SHP77 (cell line): ENCODE data around the gene FIZ1.

Source experiments
- DNase-seq, 2 experiments: peaks; one replicate each; lab custom pipeline; 2025; lab: John Stamatoyannopoulos, UW

FIZ1 gene

GRCh38 chr19:55613930-55614710 is 14.8 kb upstream of the FIZ1 start:
- DNase-seq: no peak

- DNase-seq: no peak
Measured at GRCh38 chr19:55613396-55613795, 14.1 kb upstream of the FIZ1 start.

DNA sequence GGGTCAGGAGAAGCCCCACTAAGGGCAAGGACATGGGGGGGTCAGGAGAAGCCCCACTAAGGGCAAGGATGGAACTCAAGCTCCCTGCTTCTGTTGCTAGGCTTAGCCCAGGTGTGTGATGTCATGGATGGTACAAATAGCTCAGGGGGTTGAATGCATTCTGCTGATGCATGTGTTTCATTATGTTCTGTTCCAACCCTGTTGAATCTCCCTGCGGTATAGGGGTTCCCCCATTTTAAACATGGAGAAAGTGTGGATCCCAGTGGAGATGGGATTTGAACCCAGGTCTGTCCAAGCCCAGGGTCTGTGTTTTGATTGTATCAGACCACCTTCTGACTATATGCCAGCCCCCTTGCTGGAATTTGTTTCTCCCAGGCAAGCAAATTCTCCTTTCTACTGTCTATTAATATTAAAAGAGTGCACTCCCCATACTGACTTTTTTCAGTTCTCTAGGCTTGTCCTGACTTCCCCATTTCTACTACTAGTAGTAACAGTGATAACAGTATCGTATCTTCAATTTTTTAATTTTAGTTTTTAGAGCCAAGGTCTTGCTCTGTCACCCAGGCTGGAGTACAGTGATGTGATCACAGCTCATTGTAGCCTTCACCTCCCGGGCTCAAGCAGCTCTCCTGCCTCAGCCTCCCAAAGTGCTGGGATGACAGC is 12.8 kb upstream of the FIZ1 start:
- DNase-seq: no peak

DNA sequence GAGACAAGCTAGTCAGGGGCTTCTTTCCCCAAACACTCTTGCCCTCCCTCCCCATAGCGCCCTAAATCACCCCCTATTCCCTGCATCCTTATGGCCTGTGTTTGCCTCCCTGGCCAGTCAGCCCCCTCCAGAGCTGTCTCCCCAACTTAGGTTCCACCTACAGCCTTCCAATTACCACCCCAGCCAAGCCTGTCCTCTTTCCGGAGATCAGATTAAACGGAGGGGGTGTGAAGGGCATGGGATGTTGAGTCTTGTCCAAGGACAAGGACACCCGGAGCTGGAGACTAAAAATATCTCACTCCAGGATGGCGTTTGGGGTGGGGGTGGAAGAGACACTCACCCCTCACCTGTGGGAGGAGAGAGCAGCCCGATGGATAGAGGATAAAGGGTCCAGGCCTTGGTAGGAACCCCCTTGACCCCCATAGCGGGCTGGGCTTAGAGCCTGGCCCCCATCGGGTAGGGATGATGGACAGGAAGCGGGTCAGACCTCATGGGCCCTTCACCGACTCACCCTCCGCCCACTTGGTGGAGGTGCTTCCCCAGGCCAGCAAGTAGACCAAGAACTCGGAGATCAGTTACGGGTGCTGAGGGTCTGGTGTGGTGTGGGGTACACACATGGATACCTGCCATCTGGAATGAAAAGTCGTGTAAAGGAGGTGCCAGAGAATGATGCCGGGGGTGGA is 12.1 kb upstream of the FIZ1 start:
- DNase-seq: no peak

GRCh38 chr19:55609326-55609725 is 10.0 kb upstream of the FIZ1 start:
- DNase-seq: no peak

DNA sequence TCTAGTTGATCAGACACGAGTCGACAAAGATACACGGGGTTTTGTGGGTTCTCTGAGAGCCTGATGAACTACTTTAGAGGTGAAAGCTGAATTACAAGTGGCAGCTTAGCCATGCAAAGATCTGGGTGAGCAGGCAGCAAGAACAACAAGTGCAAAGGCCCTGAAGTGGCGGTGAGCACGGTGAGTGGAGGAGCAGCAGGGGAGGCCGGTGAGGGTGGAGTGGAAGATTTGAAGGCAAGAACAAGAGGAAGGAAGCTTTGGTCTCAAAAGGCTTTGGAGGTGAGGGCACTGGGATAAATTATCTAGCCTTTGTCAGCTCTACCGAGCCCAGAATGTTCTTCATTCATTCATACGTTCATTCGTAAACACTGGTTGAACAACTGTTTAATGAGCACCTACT is 7.5 kb upstream of the FIZ1 start:
- no peak for DNase-seq

- no peak for DNase-seq
Measured at GRCh38 chr19:55606471-55606787, 7.1 kb upstream of the FIZ1 start.

DNA sequence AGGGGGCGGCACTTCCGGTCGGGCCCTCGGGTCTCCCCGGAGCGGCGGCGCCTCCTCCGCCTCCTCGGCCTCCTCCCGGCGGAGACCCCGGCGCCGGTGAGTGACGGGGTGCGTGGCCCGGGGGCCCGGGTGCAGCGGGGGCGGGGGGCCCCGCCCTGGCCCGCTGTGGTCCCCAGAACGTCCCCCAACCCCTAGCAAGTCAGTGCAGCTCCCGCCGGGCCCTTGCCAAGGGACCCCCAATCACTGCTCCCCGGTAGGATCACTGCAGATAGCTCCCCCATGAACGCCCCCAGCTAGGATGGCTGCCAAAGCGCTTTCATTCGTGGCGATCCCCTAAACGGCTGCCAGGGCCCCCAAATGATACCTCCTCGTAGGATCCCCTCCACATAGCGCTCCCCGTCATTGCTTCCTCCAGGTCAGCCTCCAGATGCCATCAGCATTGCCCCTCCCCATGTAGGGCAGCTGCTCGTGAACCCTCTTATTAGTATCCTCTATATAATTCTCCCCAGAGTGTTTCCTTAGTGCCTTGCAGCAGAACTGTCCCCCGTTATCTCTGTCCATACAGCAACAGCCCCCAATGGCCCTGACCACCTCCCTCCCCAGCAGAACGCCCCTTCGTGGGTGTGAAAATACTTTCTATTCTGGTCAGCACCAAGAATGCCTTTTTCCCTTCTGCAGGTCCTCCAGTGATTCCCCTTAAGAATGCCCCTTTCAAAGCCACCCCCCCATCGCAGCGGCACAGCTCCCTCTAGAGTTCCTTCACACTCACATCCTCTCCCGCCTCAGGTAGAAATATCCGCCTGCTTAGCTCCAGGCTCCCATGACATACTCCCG is 6.5 kb upstream of the FIZ1 start, which contains the start of gene ZNF865:
TSS of gene ZNF865 (plus strand) at position 11 of the 834 bp plus-strand sequence. CDS start 7,972 bp downstream, outside the sequence.
- DNase-seq: peak; percentile 54 to 84

- DNase-seq: peak; percentile 96 to 97
Measured at GRCh38 chr19:55605207-55605636, 5.9 kb upstream of the FIZ1 start.

- no peak for DNase-seq
Measured at GRCh38 chr19:55603581-55604292, 4.4 kb upstream of the FIZ1 start.

DNA sequence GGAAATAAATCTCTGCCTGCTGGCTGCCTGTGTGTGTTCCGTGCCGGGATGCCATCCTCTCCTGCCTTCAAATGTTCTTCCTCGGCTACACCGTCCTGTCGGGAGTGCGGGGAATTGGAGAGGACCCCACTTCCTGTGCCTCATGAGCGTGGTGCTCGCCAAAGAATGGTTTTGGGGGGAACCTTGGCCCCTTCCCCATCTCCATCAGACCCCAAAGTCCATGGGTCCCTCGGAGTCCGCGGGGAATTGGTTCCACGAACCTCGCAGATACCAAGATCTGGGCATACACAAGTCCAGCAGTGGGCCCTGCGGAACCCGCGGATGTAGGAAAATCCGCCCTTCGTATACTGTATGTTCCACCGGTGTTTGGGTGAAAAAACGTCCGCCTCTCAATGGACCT is 3.8 kb upstream of the FIZ1 start:
- DNase-seq: no peak

- no peak for DNase-seq
Measured at GRCh38 chr19:55602104-55603001, 3.0 kb upstream of the FIZ1 start.

DNA sequence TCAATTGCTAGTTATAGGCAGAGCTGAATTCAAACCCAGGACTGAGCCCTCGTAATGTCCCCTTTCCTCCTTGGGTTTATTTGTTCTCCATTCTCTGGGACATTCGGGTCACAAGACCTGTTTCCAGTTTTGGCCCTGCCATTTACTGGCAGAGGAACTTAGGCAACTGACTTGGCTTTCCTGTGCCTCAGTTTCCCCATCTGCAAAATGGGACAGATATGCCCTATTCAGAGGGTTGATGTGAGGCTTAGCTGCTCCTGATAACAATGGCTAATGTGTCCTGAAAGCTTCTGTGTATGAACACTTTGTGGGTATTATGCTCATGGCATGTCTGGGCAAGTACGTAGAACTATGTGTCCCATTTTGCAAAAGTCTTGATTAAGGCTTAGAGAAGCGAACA is 1.8 kb upstream of the FIZ1 start:
- no peak for DNase-seq

DNA sequence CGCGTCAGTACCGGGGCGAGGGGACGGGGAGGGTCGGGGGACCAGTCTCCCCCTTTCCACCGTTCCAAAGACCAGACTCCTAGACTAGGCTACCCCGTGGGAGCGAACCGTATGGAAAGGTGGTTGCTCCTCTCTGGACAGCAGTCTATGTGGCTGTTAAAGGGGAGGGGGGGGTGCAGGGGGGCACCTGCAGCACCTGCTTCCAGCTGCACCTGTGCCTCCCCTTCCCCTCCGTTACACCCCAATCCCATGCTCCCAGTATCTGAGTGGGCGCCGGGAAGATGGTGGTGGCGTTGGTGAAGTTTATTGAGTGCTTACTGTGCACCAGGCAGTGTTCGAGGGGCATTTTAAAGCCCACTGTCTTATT is 1.3 kb upstream of the FIZ1 start:
- no peak for DNase-seq

GRCh38 chr19:55599842-55600661 is 735 bp upstream of the FIZ1 start, which contains the start of gene ZNF524:
TSS of gene ZNF524 (plus strand) at chr19:55600288. CDS start at chr19:55602113, 1,825 bp downstream.
- peak; percentile 90 to 92 for DNase-seq

GRCh38 chr19:55598719-55599467 is 424 bp downstream of the FIZ1 start:
- peak; percentile 87 to 90 for DNase-seq

GRCh38 chr19:55598034-55598433 is 1.3 kb downstream of the FIZ1 start:
- DNase-seq: no peak

GRCh38 chr19:55597501-55597921 is 1.8 kb downstream of the FIZ1 start:
- no peak for DNase-seq

DNA sequence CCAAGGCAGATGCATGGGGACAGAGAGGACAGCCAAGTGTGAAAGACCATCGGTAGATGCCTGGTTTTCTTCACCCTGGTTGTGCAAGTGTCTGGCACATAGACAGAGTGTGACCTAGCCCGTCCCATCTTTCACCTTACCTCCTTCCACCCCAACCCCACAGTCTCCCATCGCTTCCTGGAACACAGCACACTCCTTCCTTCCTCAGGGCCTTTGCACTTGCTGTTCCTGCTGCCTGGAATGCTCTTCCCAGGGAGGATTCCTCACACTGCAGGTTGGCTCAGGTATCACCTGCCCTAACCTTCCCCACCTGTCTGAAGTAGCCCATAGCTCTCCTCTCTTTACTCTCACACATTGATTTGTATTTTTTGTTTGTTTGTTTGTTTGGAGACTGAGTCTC is 3.0 kb downstream of the FIZ1 start:
- DNase-seq: no peak
